Measurements from ENCODE around the gene ITIH4. TPM values are rescaled to one million over a fixed set of nuclear protein-coding genes. Genes with fewer than 3 reads are reported as not detected.
"Not testable (repeated sequence)": the region's sequence is repeated elsewhere in the genome, so short reads cannot be mapped to it uniquely, and the experiment has no call there.

Gene ITIH4
- polyA plus RNA-seq, 1 experiment = 1.4 TPM

GRCh38 chr3:52777959-52778805, 52.3 kb downstream of the ITIH4 start:
- no peak overlapping the region for H3K4me3 ChIP-seq (ENCODE audit: low read depth, low read length)
- no peaks in the 10 kb centered on the region for H3K36me3 ChIP-seq (ENCODE audit: control insufficient read depth, insufficient read depth, low read length)
- DNase-seq (ENCODE audit: low read depth) = no peak
- no peak for TF ChIP-seq CTCF (IDR thresholded peaks at IDR 0.05; ENCODE audit: insufficient read depth, low read depth, low read length)
- POLR2A ChIA-PET = no interaction called here
- CTCF ChIA-PET = interaction anchor here (1.5 kb wide), 1 partner anchor 14 kb away, joined by 3 read pairs; no protein-coding TSS in a partner anchor
- H3K27me3 ChIP-seq (ENCODE audit: control insufficient read depth, insufficient read depth, low read length) = peaks cover 23% of the 10 kb centered on the region

- POLR2A ChIA-PET = no interaction called here
- no peak for TF ChIP-seq CTCF (IDR thresholded peaks at IDR 0.05; ENCODE audit: insufficient read depth, low read depth, low read length)
- Histone ChIP-seq H3K27me3 (ENCODE audit: control insufficient read depth, insufficient read depth, low read length) (peaks cover 19% of the 10 kb centered on the region), H3K4me3 (ENCODE audit: low read depth, low read length) (no peak within 1 kb of the TSS), H3K36me3 (ENCODE audit: control insufficient read depth, insufficient read depth, low read length) (no peaks in the 10 kb centered on the region)
- no peak for DNase-seq (ENCODE audit: low read depth)
- CTCF ChIA-PET = interaction anchor here (0.9 to 1.6 kb wide), 3 partner anchors 21 to 158 kb away, joined by 3 to 5 read pairs (median 3); no protein-coding TSS in a partner anchor
Observed at GRCh38 chr3:52777127-52777958, 53.1 kb downstream of the ITIH4 start, which contains the start of gene ITIH1. TSS of gene ITIH1 (plus strand) at chr3:52777599. CDS start at chr3:52777616, 17 bp downstream.

GRCh38 chr3:52776486-52776885, 54.0 kb downstream of the ITIH4 start:
- H3K4me3 ChIP-seq (ENCODE audit: low read depth, low read length); DNase-seq (ENCODE audit: low read depth); POLR2A ChIA-PET; H3K36me3 ChIP-seq (ENCODE audit: control insufficient read depth, insufficient read depth, low read length): not testable (repeated sequence)
- H3K27me3 ChIP-seq (ENCODE audit: control insufficient read depth, insufficient read depth, low read length) = peaks cover 11% of the 10 kb centered on the region
- CTCF ChIA-PET = interaction anchor here (1.4 to 1.6 kb wide), 2 partner anchors 22 to 159 kb away, joined by 3 to 5 read pairs; no protein-coding TSS in a partner anchor

- ChIA-PET CTCF (interaction anchor here (1.4 to 1.6 kb wide), 2 partner anchors 11 to 23 kb away, joined by 3 to 5 read pairs; no protein-coding TSS in a partner anchor), POLR2A (no interaction called here)
- Histone ChIP-seq H3K4me3 (ENCODE audit: low read depth, low read length) (no peak overlapping the region), H3K27me3 (ENCODE audit: control insufficient read depth, insufficient read depth, low read length) (peaks cover 11% of the 10 kb centered on the region), H3K36me3 (ENCODE audit: control insufficient read depth, insufficient read depth, low read length) (no peaks in the 10 kb centered on the region)
- no peak for TF ChIP-seq CTCF (IDR thresholded peaks at IDR 0.05; ENCODE audit: insufficient read depth, low read depth, low read length)
- DNase-seq (ENCODE audit: low read depth) = no peak
Observed at GRCh38 chr3:52775877-52776276, 54.6 kb downstream of the ITIH4 start.

GRCh38 chr3:52774901-52775864, 55.3 kb downstream of the ITIH4 start:
- ChIA-PET POLR2A (no interaction called here), CTCF (interaction anchor here (0.8 to 1.6 kb wide), 3 partner anchors 10 to 23 kb away, joined by 3 to 5 read pairs (median 3); no protein-coding TSS in a partner anchor)
- Histone ChIP-seq H3K27me3 (ENCODE audit: control insufficient read depth, insufficient read depth, low read length) (peaks cover 6% of the 10 kb centered on the region), H3K4me3 (ENCODE audit: low read depth, low read length) (no peak overlapping the region), H3K36me3 (ENCODE audit: control insufficient read depth, insufficient read depth, low read length) (no peaks in the 10 kb centered on the region)
- TF ChIP-seq CTCF (IDR thresholded peaks at IDR 0.05; ENCODE audit: insufficient read depth, low read depth, low read length) = no peak
- no peak for DNase-seq (ENCODE audit: low read depth)

All from BJ (cell line).